Mammary epithelial cell (primary cell): ENCODE data around the gene SMYD3.

ENCODE experiments used
- CTCF ChIP-seq, 2 donors: IDR thresholded peaks in 1 of 2; conservative IDR thresholded peaks in 1 of 2; 2 replicates each; pipeline ENCODE4 v1.5.1; 2011 to 2012; ENCODE audit warnings: inconsistent platforms in 2 of 2, low read length in 2 of 2, mild to moderate bottlenecking in 2 of 2, control low read depth in 1 of 2, low read depth in 1 of 2; ENCODE audit not compliant: insufficient read depth in 1 of 2; ENCODE audit errors: extremely low read depth in 1 of 2
- EZH2 ChIP-seq: IDR thresholded peaks from 2 replicates; pipeline ENCODE4 v1.6.1; 2012; ENCODE audit warnings: low read length, inconsistent platforms, borderline replicate concordance

DNA sequence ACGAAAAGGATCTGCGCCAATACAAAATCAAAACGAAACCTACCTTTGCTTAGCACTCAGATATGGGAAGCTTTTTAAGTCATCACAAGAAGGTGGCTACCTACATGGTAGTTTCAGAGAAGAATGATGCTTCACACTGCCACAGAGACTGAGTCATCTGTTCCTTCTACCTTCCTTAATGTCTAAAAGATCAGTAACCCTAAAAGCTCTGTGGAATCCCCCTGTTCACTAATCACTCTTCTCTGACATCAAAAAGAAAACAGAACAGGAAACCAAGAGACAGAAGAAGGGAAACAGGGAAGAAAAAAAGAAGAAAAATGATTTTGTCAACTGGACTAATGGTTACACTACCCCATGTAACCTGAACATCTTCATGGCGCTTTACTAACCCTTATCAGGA is 177.2 kb downstream of the SMYD3 start:
- no peak for TF ChIP-seq CTCF (conservative IDR thresholded peaks at IDR 0.05 in 1 of 2, IDR thresholded peaks at IDR 0.05 in 1 of 2; ENCODE audit: extremely low read depth in 1 of 2, insufficient read depth in 1 of 2, low read depth in 1 of 2, low read length in 2 of 2)
- TF ChIP-seq EZH2: no peak
